Prostate gland (tissue), 2 donors: ENCODE data around the gene EMILIN1.

Experiments
- CTCF ChIP-seq, 4 experiments: fragments of 200-600 bp in 2 of 4; fragments of 450-650 bp in 2 of 4; sonication (generic) in 2 of 4; IDR thresholded peaks; 1 replicate in 3 of 4; 2 replicates in 1 of 4; pipeline ENCODE4 v1.5.1; 2016 to 2019; ENCODE audit warnings: antibody characterized with exemption in 4 of 4, mild to moderate bottlenecking in 2 of 4, moderate library complexity in 2 of 4
- POLR2A ChIP-seq: fragments of 450-650 bp; IDR thresholded peaks from one replicate; pipeline ENCODE4 v1.6.1; 2016; ENCODE audit warnings: antibody characterized with exemption, mild to moderate bottlenecking
- POLR2AphosphoS5 ChIP-seq: sonication (generic); formaldehyde crosslinking; IDR thresholded peaks from one replicate; pipeline ENCODE4 v1.6.1; 2017; ENCODE audit warnings: antibody characterized with exemption

DNA sequence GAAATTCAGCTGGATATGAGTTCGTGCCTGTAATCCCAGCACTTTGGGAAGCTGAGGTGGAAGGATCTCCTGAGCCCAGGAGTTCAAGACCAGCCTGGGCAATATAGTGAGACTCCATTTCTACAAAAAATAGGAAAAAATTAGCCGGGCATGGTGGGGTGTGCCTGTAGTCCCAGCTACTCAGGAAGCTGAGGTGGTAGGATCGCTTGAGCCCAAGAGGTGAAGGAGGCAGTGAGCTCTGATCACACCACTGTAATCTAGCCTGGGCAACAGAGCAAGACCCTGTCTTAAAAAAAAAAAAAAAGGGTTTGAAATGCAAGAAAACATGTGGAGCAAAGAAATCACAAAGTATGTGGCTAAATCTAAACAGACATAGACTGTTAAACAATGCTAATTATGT lies 30.7 kb downstream of the EMILIN1 start:
- TF ChIP-seq CTCF (IDR thresholded peaks at IDR 0.05) (no peak), POLR2A (no peak), POLR2AphosphoS5 (no peak)
